Body of pancreas (tissue), 4 donors: Measurements from ENCODE around the gene TMEM154. TPM values are rescaled to one million over a fixed set of nuclear protein-coding genes. Genes with fewer than 3 reads are reported as not detected.

Experiments used
- ATAC-seq: fragments of 150-250 bp; one replicate; pipeline ENCODE4 v1.9.1; 2016
- DNase-seq, 4 donors: peaks; one replicate each; pipeline ENCODE4 v3.0.0-alpha.2; 2019
- H3K27ac ChIP-seq, 4 donors: fragments of 200-600 bp; sonication (generic); 1 replicate in 3 of 4; 2 replicates in 1 of 4; pipeline versions ENCODE4 v1.5.1 to v1.6.1; 2016 to 2019; ENCODE audit warnings: mild to moderate bottlenecking in 1 of 4, mixed read lengths in 1 of 4, moderate library complexity in 1 of 4
- H3K27me3 ChIP-seq, 2 donors: fragments of 200-600 bp; sonication (generic); one replicate each; pipeline ENCODE4 v1.6.0; 2016; ENCODE audit warnings: mild to moderate bottlenecking in 1 of 2
- H3K36me3 ChIP-seq, 2 donors: fragments of 200-600 bp; sonication (generic); replicated peaks in 1 of 2; 2 replicates each; pipeline ENCODE4 v1.5.1; 2016; ENCODE audit warnings: low read depth in 2 of 2; ENCODE audit not compliant: insufficient read depth in 1 of 2
- H3K4me1 ChIP-seq: fragments of 200-600 bp; sonication (generic); one replicate; pipeline ENCODE4 v1.6.0; 2016
- H3K4me3 ChIP-seq, 2 donors: fragments of 200-600 bp; sonication (generic); 1 replicate in 1 of 2; 2 replicates in 1 of 2; pipeline ENCODE4 v1.5.1; 2016 to 2019
- H3K9me3 ChIP-seq, 3 donors: fragments of 200-600 bp; sonication (generic); 1 replicate in 2 of 3; 2 replicates in 1 of 3; pipeline ENCODE4 v1.5.1; 2016
- CTCF ChIP-seq, 7 experiments: fragments of 450-650 bp in 4 of 7; fragments of 200-600 bp in 3 of 7; sonication (generic) in 3 of 7; IDR thresholded peaks; one replicate each; pipeline ENCODE4 v1.5.1; 2016 to 2019; ENCODE audit warnings: antibody characterized with exemption in 7 of 7
- POLR2A ChIP-seq, 3 donors: fragments of 450-650 bp; IDR thresholded peaks; one replicate each; pipeline ENCODE4 v1.6.1; 2016; ENCODE audit warnings: antibody characterized with exemption in 3 of 3, mild to moderate bottlenecking in 2 of 3
- WGBS, 2 donors: methylation state at CpG; one replicate each; pipeline ENCODE4 v1.1.5; 2017; 5-methylcytosine and 5-hydroxymethylcytosine counted together
- intact Hi-C: fragments of 100-400 bp; cut with DNase I; formaldehyde crosslinking; loops from one replicate; pipeline ENCODE4 v1.15.1; 2023
- total RNA-seq, 2 donors: library from RNA; depleted of rRNA; stranded (reverse); fragments of >200 nt; gene quantifications; one replicate each; pipeline ENCODE4 v1.1.0, GENCODE V29; 2016

Gene TMEM154
- total RNA-seq, 2 donors from 2014 or later = under 0.01 to 0.52 TPM

GRCh38 chr4:152575533-152575932 is 104.3 kb downstream of the TMEM154 start:
- H3K4me3 ChIP-seq = no peak overlapping the region
- ATAC-seq (no peak), DNase-seq (no peak)
- no peaks in the 10 kb centered on the region for H3K4me1 ChIP-seq
- intact Hi-C loops = no loop called here
- no peaks in the 10 kb centered on the region for H3K27me3 ChIP-seq
- no peak overlapping the region for H3K27ac ChIP-seq
- WGBS, 2 donors = 38 to 40% methylated on average over 1 of the region's 1 CpG
- no peaks in the 10 kb centered on the region for H3K36me3 ChIP-seq
- no peak for TF ChIP-seq POLR2A (IDR thresholded peaks at IDR 0.05)
- H3K9me3 ChIP-seq = no peaks in the 10 kb centered on the region

GRCh38 chr4:152573861-152574260 is 105.9 kb downstream of the TMEM154 start:
- ATAC-seq (no peak), DNase-seq (no peak)
- Histone ChIP-seq H3K36me3 (no peaks in the 10 kb centered on the region), H3K4me1 (no peaks in the 10 kb centered on the region), H3K27me3 (no peaks in the 10 kb centered on the region), H3K27ac (no peak overlapping the region), H3K4me3 (no peak overlapping the region), H3K9me3 (no peaks in the 10 kb centered on the region)
- intact Hi-C loops = no loop called here
- TF ChIP-seq CTCF (IDR thresholded peaks at IDR 0.05) (no peak), POLR2A (IDR thresholded peaks at IDR 0.05) (no peak)
- WGBS, 2 donors = 75 to 81% methylated on average over 2 of the region's 2 CpGs

- intact Hi-C loops = no loop called here
- 56 to 57% methylated on average over 9 of the region's 9 CpGs for WGBS, 2 donors
- no peaks in the 10 kb centered on the region for H3K27me3 ChIP-seq
- H3K4me3 ChIP-seq = no peak overlapping the region
- no peaks in the 10 kb centered on the region for H3K4me1 ChIP-seq
- DNase-seq (no peak), ATAC-seq (no peak)
- no peak for TF ChIP-seq POLR2A (IDR thresholded peaks at IDR 0.05)
- no peak for TF ChIP-seq CTCF (IDR thresholded peaks at IDR 0.05)
- H3K9me3 ChIP-seq = no peaks in the 10 kb centered on the region
- H3K27ac ChIP-seq = no peak overlapping the region
- H3K36me3 ChIP-seq = no peaks in the 10 kb centered on the region
These were observed 107.2 kb downstream of the TMEM154 start for GRCh38 chr4:152572417-152573086.

GRCh38 chr4:152571770-152572169 is 108.0 kb downstream of the TMEM154 start:
- H3K36me3 ChIP-seq = no peaks in the 10 kb centered on the region
- no peaks in the 10 kb centered on the region for H3K9me3 ChIP-seq
- no peak for TF ChIP-seq CTCF (IDR thresholded peaks at IDR 0.05)
- TF ChIP-seq POLR2A (IDR thresholded peaks at IDR 0.05) = no peak
- no peak overlapping the region for H3K27ac ChIP-seq
- intact Hi-C loops = no loop called here
- no peak for ATAC-seq
- DNase-seq = no peak
- no peaks in the 10 kb centered on the region for H3K4me1 ChIP-seq
- H3K4me3 ChIP-seq = no peak overlapping the region
- H3K27me3 ChIP-seq = no peaks in the 10 kb centered on the region
- WGBS, 2 donors = 90 to 98% methylated on average over 1 of the region's 1 CpG

GRCh38 chr4:152571296-152571695 is 108.5 kb downstream of the TMEM154 start:
- no peak overlapping the region for H3K4me3 ChIP-seq

More at GRCh38 chr4:152571296-152571695, 108.5 kb downstream of the TMEM154 start:
- H3K27me3 ChIP-seq = no peaks in the 10 kb centered on the region
- TF ChIP-seq CTCF (IDR thresholded peaks at IDR 0.05) = no peak
- TF ChIP-seq POLR2A (IDR thresholded peaks at IDR 0.05) = no peak
- no peaks in the 10 kb centered on the region for H3K4me1 ChIP-seq
- ATAC-seq (no peak), DNase-seq (no peak)
- H3K9me3 ChIP-seq = no peaks in the 10 kb centered on the region
- no peak overlapping the region for H3K27ac ChIP-seq
- 44 to 62% methylated on average over 1 of the region's 1 CpG for WGBS, 2 donors
- intact Hi-C loops = no loop called here
- no peaks in the 10 kb centered on the region for H3K36me3 ChIP-seq

Other genes starting within 250 kb of the TMEM154 start
- 10 to 100 TPM; 34.5 to 40.5 TPM for gene FBXW7, start 143.9 kb downstream of the TMEM154 start, total RNA-seq
- gene TIGD4, start 99.7 kb upstream of the TMEM154 start, total RNA-seq = 1 to 10 TPM in 1 of 2 donors, under 1 TPM in 1; 0.78 to 3.0 TPM
- gene ARFIP1, start 100.0 kb upstream of the TMEM154 start, total RNA-seq = 10 to 100 TPM; 13.8 to 17.4 TPM